GM21723 (cell line): Measurements from ENCODE around the gene TMEM114.
"Not testable (repeated sequence)": the region's sequence is repeated elsewhere in the genome, so short reads cannot be mapped to it uniquely, and the experiment has no call there.

Experiments
- ATAC-seq: cut with Tn5 transposase; IDR thresholded peaks from one replicate; pipeline ENCODE4 v1.9.1; 2021; ENCODE audit warnings: mild to moderate bottlenecking, moderate library complexity; ENCODE audit not compliant: unreplicated experiment

The TMEM114 gene

GRCh38 chr16:8576141-8577004 lies 13.9 kb downstream of the TMEM114 start:
- no peak for ATAC-seq

- no peak for ATAC-seq
These were observed 14.9 kb downstream of the TMEM114 start for GRCh38 chr16:8575399-8575798.

GRCh38 chr16:8572919-8573724 lies 17.2 kb downstream of the TMEM114 start:
- no peak for ATAC-seq

- ATAC-seq: no peak
These were observed 18.0 kb downstream of the TMEM114 start for GRCh38 chr16:8572063-8572918.

GRCh38 chr16:8571061-8571596 lies 19.2 kb downstream of the TMEM114 start:
- ATAC-seq: no peak

GRCh38 chr16:8570393-8570792 lies 19.9 kb downstream of the TMEM114 start:
- ATAC-seq: not testable (repeated sequence)

- no peak for ATAC-seq
These were observed 20.5 kb downstream of the TMEM114 start for GRCh38 chr16:8569650-8570346.

- ATAC-seq: no peak
These were observed 22.1 kb downstream of the TMEM114 start for GRCh38 chr16:8568231-8568617.

- peak; percentile 79 for ATAC-seq
These were observed 22.7 kb downstream of the TMEM114 start for GRCh38 chr16:8567355-8568230.

- ATAC-seq: no peak
These were observed 24.8 kb downstream of the TMEM114 start for GRCh38 chr16:8565498-8565897.

GRCh38 chr16:8564934-8565345 lies 25.4 kb downstream of the TMEM114 start:
- ATAC-seq: no peak

- not testable (repeated sequence) for ATAC-seq
These were observed 26.3 kb downstream of the TMEM114 start for GRCh38 chr16:8563944-8564540.

GRCh38 chr16:8561496-8561895 lies 28.8 kb downstream of the TMEM114 start:
- ATAC-seq: no peak

GRCh38 chr16:8555400-8555799 lies 34.9 kb downstream of the TMEM114 start:
- no peak for ATAC-seq

GRCh38 chr16:8554881-8555280 lies 35.4 kb downstream of the TMEM114 start:
- ATAC-seq: no peak

- ATAC-seq: no peak
These were observed 36.3 kb downstream of the TMEM114 start for GRCh38 chr16:8554022-8554421.

GRCh38 chr16:8552487-8553221 lies 37.7 kb downstream of the TMEM114 start:
- ATAC-seq: no peak
